GM12878 (cell line): Measurements from ENCODE around the gene CAPNS1. TPM values are rescaled to one million over a fixed set of nuclear protein-coding genes. Genes with fewer than 3 reads are reported as not detected.

ENCODE experiments used
- ATAC-seq: fragments of 200-7000 bp; cut with Tn5 transposase; 3 replicates; pipeline ENCODE4 v1.9.1; 2020; ENCODE audit warnings: mild to moderate bottlenecking, moderate library complexity
- Bru-seq: library from RNA; stranded (reverse); fragments of 400-500 nt; gene quantifications from one replicate; lab custom pipeline; 2021; lab: Mats Ljungman, UMichigan
- BruChase-seq, 2 experiments: library from RNA; stranded (reverse); fragments of 400-500 nt; gene quantifications; one replicate each; lab custom pipeline; 2021; lab: Mats Ljungman, UMichigan
- BruUV-seq: library from RNA; stranded (reverse); fragments of 400-500 nt; replicated peaks from 2 replicates; lab custom pipeline; 2021; lab: Mats Ljungman, UMichigan
- CTCF ChIA-PET: fragments of 300-600 bp; sonication (Branson Sonifier 250); formaldehyde crosslinking; extraction: SDS; loops from one replicate; lab custom pipeline; 2021; ENCODE audit warnings: inconsistent platforms; lab: Yijun Ruan, JAX
- POLR2A ChIA-PET: fragments of 350-600 bp; formaldehyde crosslinking; extraction: SDS; loops from one replicate; lab custom pipeline; 2021; ENCODE audit warnings: inconsistent platforms; lab: Charles Lee
- RAD21 ChIA-PET: fragments of 300-600 bp; sonication (Branson Sonifier 250); formaldehyde crosslinking; loops from one replicate; lab custom pipeline; 2023; ENCODE audit warnings: antibody characterized with exemption; ENCODE audit not compliant: unreplicated experiment; lab: Charles Lee
- SMC1A ChIA-PET: fragments of 300-600 bp; sonication (Branson Sonifier 250); formaldehyde crosslinking; loops from one replicate; lab custom pipeline; 2023; ENCODE audit not compliant: unreplicated experiment, uncharacterized antibody; lab: Charles Lee
- DNase-seq: peaks from one replicate; pipeline ENCODE4 v3.0.0-alpha.2; 2011; ENCODE audit warnings: low read depth, low spot score
- FAIRE-seq: peaks from 3 replicates; lab custom pipeline; 2011; peaks lifted over from hg19 to GRCh38; lab: Jason Lieb, UNC
- H2AFZ ChIP-seq: 2 replicates; pipeline ENCODE4 v1.6.0; 2011; ENCODE audit warnings: low read depth, low read length, control low read depth; ENCODE audit not compliant: control insufficient read depth
- H3K27ac ChIP-seq: 2 replicates; pipeline ENCODE4 v1.5.1; 2011; ENCODE audit warnings: control low read depth; ENCODE audit not compliant: control insufficient read depth, insufficient read depth
- H3K27me3 ChIP-seq, 2 experiments: replicated peaks in 1 of 2; 2 replicates each; pipeline versions ENCODE4 v1.6.0 to v1.6.1; 2011; ENCODE audit warnings: low read length in 1 of 2; ENCODE audit not compliant: control insufficient read depth in 2 of 2, insufficient read depth in 2 of 2
- H3K36me3 ChIP-seq, 2 experiments: 2 replicates each; pipeline ENCODE4 v1.5.1; 2011; ENCODE audit warnings: low read length in 1 of 2; ENCODE audit not compliant: control insufficient read depth in 2 of 2, insufficient read depth in 2 of 2
- H3K4me1 ChIP-seq: 2 replicates; pipeline ENCODE4 v1.6.1; 2011; ENCODE audit warnings: mild to moderate bottlenecking, low read length, moderate library complexity, mixed read lengths; ENCODE audit not compliant: control insufficient read depth, insufficient read depth
- H3K4me2 ChIP-seq: 2 replicates; pipeline ENCODE4 v1.6.0; 2011; ENCODE audit warnings: control low read depth; ENCODE audit not compliant: control insufficient read depth, insufficient read depth
- H3K4me3 ChIP-seq: fragments of 200-600 bp; sonication (generic); 2 replicates; pipeline ENCODE4 v1.5.1; 2016
- H3K79me2 ChIP-seq: 2 replicates; pipeline ENCODE4 v1.6.0; 2011; ENCODE audit warnings: low read length; ENCODE audit not compliant: control insufficient read depth, insufficient read depth
- H3K9ac ChIP-seq: 2 replicates; pipeline ENCODE4 v1.8.0; 2011; ENCODE audit warnings: low read length, control low read depth, mixed read lengths; ENCODE audit not compliant: control insufficient read depth, insufficient read depth
- H3K9me3 ChIP-seq: replicated peaks from 3 replicates; pipeline ENCODE4 v1.5.1; 2011; ENCODE audit warnings: mild to moderate bottlenecking, low read length; ENCODE audit not compliant: control insufficient read depth, insufficient read depth
- H4K20me1 ChIP-seq: 2 replicates; pipeline ENCODE4 v1.6.0; 2011; ENCODE audit not compliant: control insufficient read depth, insufficient read depth
- BHLHE40 ChIP-seq, 2 experiments: fragments of 450-650 bp in 1 of 2; IDR thresholded peaks; 2 replicates each; pipeline ENCODE4 v1.6.1; 2011 to 2017; ENCODE audit warnings: low read depth in 2 of 2, borderline replicate concordance in 1 of 2, improper control_type of control experiment in 1 of 2, low read length in 1 of 2, mild to moderate bottlenecking in 1 of 2
- FOXM1 ChIP-seq: IDR thresholded peaks from 2 replicates; pipeline ENCODE4 v1.6.1; 2012; ENCODE audit warnings: low read depth, mild to moderate bottlenecking, inconsistent platforms, low read length, moderate library complexity
- RCOR1 ChIP-seq: conservative IDR thresholded peaks from 2 replicates; pipeline ENCODE4 v1.6.1; 2012; ENCODE audit warnings: low read depth, low read length, improper control_type of control experiment
- TBL1XR1 ChIP-seq: IDR thresholded peaks from 2 replicates; pipeline ENCODE4 v1.6.1; 2012; ENCODE audit warnings: low read depth, low read length, improper control_type of control experiment
- ZNF217 ChIP-seq: fragments of 450-650 bp; IDR thresholded peaks from 2 replicates; pipeline ENCODE4 v1.6.1; 2017; ENCODE audit warnings: antibody characterized with exemption, mild to moderate bottlenecking
- WGBS: methylation state at CpG from one replicate; pipeline ENCODE4 v1.1.6; 2016; ENCODE audit warnings: low lambda C conversion rate; ENCODE audit not compliant: insufficient replicate concordance, insufficient coverage; ENCODE audit errors: missing lambda C conversion rate; 5-methylcytosine and 5-hydroxymethylcytosine counted together
- in situ Hi-C: fragments of 300-500 bp; cut with MboI; formaldehyde crosslinking; loops from 9 replicates; pipeline ENCODE4 v1.14.3; 2018; ENCODE audit warnings: mixed read lengths
- intact Hi-C: fragments of 100-400 bp; cut with micrococcal nuclease; formaldehyde crosslinking; loops from one replicate; pipeline ENCODE4 v1.14.2; 2022; ENCODE audit not compliant: unreplicated experiment
- long read RNA-seq, 2 experiments: library from polyadenylated mRNA; unstranded; transcript quantifications; one replicate each; pipeline ENCODE4 v2.0.0, GENCODE V29; 2019 to 2020
- polyA minus RNA-seq, 3 experiments: library from RNA; depleted of rRNA, polyadenylated mRNA; stranded (reverse); fragments of >200 nt; gene quantifications; 2 replicates each; pipeline ENCODE4 v1.2.3, GENCODE V29; 2011
- polyA plus RNA-seq, 11 experiments: library from polyadenylated mRNA; depleted of rRNA in 4 of 11; unstranded in 6 of 11; stranded (reverse) in 5 of 11; fragments of >200 nt; fragmentation: Nextera tagmentation in 4 of 11; fragmentation: Illumina TruSeq in 1 of 11; extraction: Ambion mirVana in 4 of 11; extraction: Trizol in 1 of 11; gene quantifications; 1 replicate in 1 of 11; 2 replicates in 10 of 11; pipeline versions ENCODE4 v1.2.1 to v1.2.3, GENCODE V29; 2011 to 2016; ENCODE audit warnings: inconsistent platforms in 2 of 11, missing spikeins in 2 of 11, low read depth in 1 of 11
- total RNA-seq, 4 experiments: library from RNA; depleted of rRNA in 3 of 4; stranded (reverse); fragments of >200 nt in 3 of 4; fragmentation: Illumina TruSeq in 1 of 4; extraction: Trizol in 1 of 4; gene quantifications; 2 replicates each; pipeline versions ENCODE4 v1.2.1 to v1.2.3, GENCODE V29; 2013 to 2021
- TF ChIP-seq, protein P1 (sequence below): IDR thresholded peaks from 2 replicates; pipeline ENCODE4 v1.6.1; 2011; ENCODE audit warnings: borderline replicate concordance, low read depth, mild to moderate bottlenecking, moderate library complexity, mixed read lengths, low read length; ENCODE audit not compliant: insufficient read depth; ENCODE audit errors: extremely low read length
- TF ChIP-seq, protein P2 (sequence below): fragments of 150-350 bp; IDR thresholded peaks from 2 replicates; pipeline ENCODE4 v1.6.1; 2014; ENCODE audit warnings: mild to moderate bottlenecking, low read depth, low read length
- TF ChIP-seq, protein P3 (sequence below): IDR thresholded peaks from 2 replicates; pipeline ENCODE4 v1.6.1; 2011; ENCODE audit warnings: mild to moderate bottlenecking, low read depth, low read length, moderate library complexity; ENCODE audit not compliant: insufficient replicate concordance

The CAPNS1 gene
- total RNA-seq (2013; cell fraction: nucleolus; rRNA removed) = 53.2 and 61.2 TPM in 2 replicates
- 232 and 266 TPM in 2 replicates for total RNA-seq (2014; rRNA removed)
- total RNA-seq (2014; rRNA removed; fragmentation: Illumina TruSeq; extraction: Trizol) = 210 and 223 TPM in 2 replicates
- 430 and 441 TPM in 2 replicates for total RNA-seq (2021)
- 195 TPM for polyA plus RNA-seq (2011; ENCODE audit: low read depth)
- 251 and 562 TPM in 2 replicates for polyA plus RNA-seq (2011; rRNA removed)
- 296 and 342 TPM in 2 replicates for polyA plus RNA-seq (2011; cell fraction: cytosol; rRNA removed)
- polyA plus RNA-seq (2011; cell fraction: nucleus; rRNA removed) = 181 and 231 TPM in 2 replicates
- 375 and 446 TPM in 2 replicates for polyA plus RNA-seq (2012)
- 366 and 491 TPM in 2 replicates for polyA plus RNA-seq (2014; fragmentation: Illumina TruSeq; extraction: Trizol)
- polyA plus RNA-seq (2014; fragmentation: Nextera tagmentation; extraction: Ambion mirVana) = 100 to 1,000 TPM in 1 of 2 experiments, 10 to 100 TPM in 1; 96.9 to 207 TPM
- 355 and 464 TPM in 2 replicates for polyA plus RNA-seq (2014; rRNA removed)
- 100 to 1,000 TPM; 124 to 141 TPM for polyA plus RNA-seq (2016; fragmentation: Nextera tagmentation; extraction: Ambion mirVana)
- polyA minus RNA-seq (2011; rRNA and poly(A)+ RNA removed) = 315 and 507 TPM in 2 replicates
- 177 and 196 TPM in 2 replicates for polyA minus RNA-seq (2011; cell fraction: cytosol; rRNA and poly(A)+ RNA removed)
- 33.4 and 51.8 TPM in 2 replicates for polyA minus RNA-seq (2011; cell fraction: nucleus; rRNA and poly(A)+ RNA removed)
- Bru-seq, nascent RNA = percentile 83 among the genes with signal in this experiment
- percentile 90 among the genes with signal in this experiment for BruChase-seq, experiment 1, labeled RNA remaining after a 6-hour chase
- percentile 83 among the genes with signal in this experiment for BruChase-seq, experiment 2, labeled RNA remaining after a 2-hour chase
- long read RNA-seq, experiment 1, partial matches to known transcripts = 7 of 7 reads
- long read RNA-seq, experiment 1, other reads (novel, unspliced or antisense) = 0 of 7 reads
- long read RNA-seq, experiment 2, partial matches to known transcripts = 12 of 12 reads
- long read RNA-seq, experiment 2, other reads (novel, unspliced or antisense) = 0 of 12 reads

DNA sequence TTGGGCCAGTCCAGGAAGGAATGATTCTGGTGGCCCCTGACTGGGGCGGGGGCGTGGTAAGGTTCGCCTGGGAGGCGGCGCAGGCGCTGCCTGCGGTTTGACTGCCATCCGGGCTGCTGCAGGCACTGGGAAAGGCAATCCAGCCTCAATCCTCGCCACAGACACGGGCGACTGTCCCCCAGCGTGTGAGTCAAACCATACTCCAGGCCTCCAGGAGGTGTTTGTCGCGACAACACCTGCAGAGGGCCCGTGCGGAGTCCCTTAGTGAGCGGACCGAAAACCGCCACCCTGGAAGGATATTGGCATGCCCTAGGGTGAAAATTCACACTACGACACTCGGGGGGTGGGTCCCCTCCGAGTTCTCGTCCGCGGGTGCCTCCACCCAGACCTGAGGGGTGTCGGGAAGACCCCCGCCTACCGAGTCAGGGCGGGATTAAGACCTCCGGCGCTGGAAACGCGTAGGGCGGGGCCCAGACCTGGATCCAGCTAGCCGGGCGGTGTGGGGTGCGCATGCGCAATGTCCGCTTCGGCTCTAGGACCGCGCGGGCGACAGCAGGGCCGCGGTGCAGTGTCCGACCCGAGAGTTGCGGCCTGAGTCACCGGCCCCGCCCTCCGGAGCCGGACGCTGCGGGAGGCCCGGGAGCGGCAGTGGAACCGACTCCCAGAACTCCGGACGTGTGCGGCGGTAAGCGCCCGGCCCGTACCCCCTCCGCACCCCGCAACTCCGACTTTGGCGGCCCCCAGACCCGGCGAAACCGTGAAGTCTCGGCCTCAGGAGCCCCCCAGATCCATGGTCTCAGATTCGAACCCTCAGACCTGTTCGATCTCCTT is at the start of gene CAPNS1:
CAPNS1 (plus strand) TSS at position 594 of the 831 bp plus-strand sequence. CDS start 946 bp downstream, outside the sequence.
- RAD21 ChIA-PET = interaction anchor here (2.0 kb wide), 1 partner anchor 12 kb away, joined by 9 read pairs; no protein-coding TSS in a partner anchor
- FAIRE-seq (peak; percentile 31), ATAC-seq (peak; percentile 88), DNase-seq (peak; percentile 88)
- Histone ChIP-seq H3K4me3 (peak within 1 kb of the TSS; percentile 96), H3K4me2 (peak within 1 kb of the TSS; percentile 83), H4K20me1 (peaks cover 6% of the 10 kb centered on the region), H3K27me3 (no peaks in the 10 kb centered on the region), H3K9ac (peak within 1 kb of the TSS; percentile 97), H3K79me2 (peaks cover 16% of the 10 kb centered on the region), H3K4me1 (peaks cover 10% of the 10 kb centered on the region; the same call in 1 of the 2 replicates), H3K9me3 (no peaks in the 10 kb centered on the region), H3K27ac (peak within 1 kb of the TSS; percentile 98), H2AFZ (peak within 1 kb of the TSS; percentile 70), H3K36me3 (peaks cover 4% of the 10 kb centered on the region in 2 experiments; a peak in 3 of 4 replicates)
- TSS peak; percentile 90 for BruUV-seq
- CTCF ChIA-PET = interaction anchor here (0.6 to 6.3 kb wide), 3 partner anchors 12 to 78 kb away, joined by 3 to 37 read pairs (median 3); no protein-coding TSS in a partner anchor
- 2% methylated on average over 75 of the region's 75 CpGs for WGBS
- SMC1A ChIA-PET = interaction anchor here (2.0 kb wide), 1 partner anchor 12 kb away, joined by 5 read pairs; no protein-coding TSS in a partner anchor
- intact Hi-C loops = no loop called here
- POLR2A ChIA-PET = interaction anchor here (0.5 to 2.0 kb wide), 6 partner anchors 12 to 1142 kb away, joined by 3 to 12 read pairs (median 3); partner anchors contain the start of genes POLR2I and TBCB
- in situ Hi-C loops = loop anchor here (10.0 kb wide), 1 partner anchor 1455 kb away; the partner anchor contains the start of genes ZNF540 and ZNF571
- peak; percentile 58 to 83; a peak in 3 of 4 replicates for TF ChIP-seq BHLHE40 (IDR thresholded peaks at IDR 0.05; ENCODE audit: borderline replicate concordance in 1 of 2, low read depth in 2 of 2, low read length in 1 of 2)
- peak; percentile 54; the same call in 1 of the 2 replicates for TF ChIP-seq TBL1XR1
- no peak for TF ChIP-seq RCOR1
- no peak for TF ChIP-seq ZNF217
- TF ChIP-seq, protein P1, sequence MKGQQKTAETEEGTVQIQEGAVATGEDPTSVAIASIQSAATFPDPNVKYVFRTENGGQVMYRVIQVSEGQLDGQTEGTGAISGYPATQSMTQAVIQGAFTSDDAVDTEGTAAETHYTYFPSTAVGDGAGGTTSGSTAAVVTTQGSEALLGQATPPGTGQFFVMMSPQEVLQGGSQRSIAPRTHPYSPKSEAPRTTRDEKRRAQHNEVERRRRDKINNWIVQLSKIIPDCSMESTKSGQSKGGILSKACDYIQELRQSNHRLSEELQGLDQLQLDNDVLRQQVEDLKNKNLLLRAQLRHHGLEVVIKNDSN = no peak
- TF ChIP-seq FOXM1 = no peak
- TF ChIP-seq, protein P2, sequence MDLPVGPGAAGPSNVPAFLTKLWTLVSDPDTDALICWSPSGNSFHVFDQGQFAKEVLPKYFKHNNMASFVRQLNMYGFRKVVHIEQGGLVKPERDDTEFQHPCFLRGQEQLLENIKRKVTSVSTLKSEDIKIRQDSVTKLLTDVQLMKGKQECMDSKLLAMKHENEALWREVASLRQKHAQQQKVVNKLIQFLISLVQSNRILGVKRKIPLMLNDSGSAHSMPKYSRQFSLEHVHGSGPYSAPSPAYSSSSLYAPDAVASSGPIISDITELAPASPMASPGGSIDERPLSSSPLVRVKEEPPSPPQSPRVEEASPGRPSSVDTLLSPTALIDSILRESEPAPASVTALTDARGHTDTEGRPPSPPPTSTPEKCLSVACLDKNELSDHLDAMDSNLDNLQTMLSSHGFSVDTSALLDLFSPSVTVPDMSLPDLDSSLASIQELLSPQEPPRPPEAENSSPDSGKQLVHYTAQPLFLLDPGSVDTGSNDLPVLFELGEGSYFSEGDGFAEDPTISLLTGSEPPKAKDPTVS = no peak
- TF ChIP-seq, protein P3, sequence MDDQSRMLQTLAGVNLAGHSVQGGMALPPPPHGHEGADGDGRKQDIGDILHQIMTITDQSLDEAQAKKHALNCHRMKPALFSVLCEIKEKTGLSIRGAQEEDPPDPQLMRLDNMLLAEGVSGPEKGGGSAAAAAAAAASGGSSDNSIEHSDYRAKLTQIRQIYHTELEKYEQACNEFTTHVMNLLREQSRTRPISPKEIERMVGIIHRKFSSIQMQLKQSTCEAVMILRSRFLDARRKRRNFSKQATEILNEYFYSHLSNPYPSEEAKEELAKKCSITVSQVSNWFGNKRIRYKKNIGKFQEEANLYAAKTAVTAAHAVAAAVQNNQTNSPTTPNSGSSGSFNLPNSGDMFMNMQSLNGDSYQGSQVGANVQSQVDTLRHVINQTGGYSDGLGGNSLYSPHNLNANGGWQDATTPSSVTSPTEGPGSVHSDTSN = no peak
